HG03354 (cell line): ENCODE data around the gene CDH1.

Experiments
- ATAC-seq: cut with Tn5 transposase; IDR thresholded peaks from one replicate; pipeline ENCODE4 v1.9.1; 2021; ENCODE audit warnings: mild to moderate bottlenecking; ENCODE audit not compliant: unreplicated experiment, poor library complexity, severe bottlenecking

The CDH1 gene

GRCh38 chr16:68728523-68728922 is 8.6 kb upstream of the CDH1 start:
- ATAC-seq, result no peak

GRCh38 chr16:68731637-68732036 is 5.5 kb upstream of the CDH1 start:
- ATAC-seq, result no peak

DNA sequence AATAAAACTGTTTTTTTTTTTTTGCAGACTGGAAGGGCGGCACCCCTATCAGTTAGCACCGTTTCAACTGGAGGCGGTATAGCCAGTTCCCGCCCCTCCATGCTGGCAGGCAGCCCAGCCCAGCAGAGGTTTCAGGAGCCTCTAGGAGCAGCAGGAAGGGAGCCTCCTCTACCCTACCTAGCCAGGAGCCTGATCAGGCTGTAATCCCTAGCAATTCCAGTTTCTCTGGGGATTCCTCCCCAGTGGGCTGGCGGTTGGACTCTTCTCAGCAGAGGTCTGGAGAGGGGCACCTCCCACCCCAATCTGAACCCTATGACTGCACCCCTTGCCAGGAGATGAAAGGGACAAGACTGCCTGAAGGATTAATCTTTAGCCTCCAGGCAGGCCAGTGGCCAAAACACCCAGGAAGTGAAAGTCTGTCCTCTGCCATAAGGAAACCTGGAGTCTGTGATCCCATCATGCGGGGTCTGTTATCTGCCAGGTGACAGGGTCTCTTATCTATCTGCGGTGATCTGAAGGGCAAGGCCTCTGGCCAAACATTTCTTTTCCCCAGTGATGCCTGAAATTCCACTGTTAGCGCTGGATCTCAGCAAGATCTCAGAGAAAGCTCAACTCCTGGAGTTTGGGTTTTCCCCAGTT is 4.9 kb upstream of the CDH1 start:
- ATAC-seq, result no peak

DNA sequence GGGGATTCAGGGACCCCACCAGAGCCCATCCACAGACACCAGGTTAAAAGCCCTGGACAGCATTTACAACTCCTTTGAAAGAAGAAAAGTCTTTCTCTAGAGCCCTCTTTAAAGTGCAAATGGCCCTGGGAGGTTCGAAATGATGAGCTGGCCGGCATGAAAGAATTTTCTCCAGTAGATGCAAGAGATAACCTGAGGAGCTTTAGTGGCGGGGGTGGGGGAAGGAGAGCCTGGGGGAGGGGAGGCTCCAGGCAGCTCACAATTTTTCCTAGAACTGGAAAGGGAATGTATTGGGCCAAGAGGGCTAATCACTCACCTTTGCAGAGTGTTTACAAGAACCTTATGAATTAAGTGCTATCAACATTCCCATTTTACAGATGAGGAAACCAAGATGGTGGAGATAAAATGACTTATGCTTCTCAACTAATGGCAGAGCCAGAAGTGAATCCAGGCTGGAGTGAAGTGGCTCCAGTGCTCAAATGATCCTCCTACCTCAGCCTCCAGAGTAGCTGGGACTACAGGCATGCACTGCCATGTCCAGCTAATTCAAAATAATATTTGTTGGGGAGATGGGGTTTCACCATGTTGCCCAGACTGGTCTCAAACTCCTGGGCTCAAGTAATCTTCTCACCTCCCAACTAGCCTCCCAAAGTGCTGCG is 4.2 kb upstream of the CDH1 start:
- ATAC-seq, result no peak

DNA sequence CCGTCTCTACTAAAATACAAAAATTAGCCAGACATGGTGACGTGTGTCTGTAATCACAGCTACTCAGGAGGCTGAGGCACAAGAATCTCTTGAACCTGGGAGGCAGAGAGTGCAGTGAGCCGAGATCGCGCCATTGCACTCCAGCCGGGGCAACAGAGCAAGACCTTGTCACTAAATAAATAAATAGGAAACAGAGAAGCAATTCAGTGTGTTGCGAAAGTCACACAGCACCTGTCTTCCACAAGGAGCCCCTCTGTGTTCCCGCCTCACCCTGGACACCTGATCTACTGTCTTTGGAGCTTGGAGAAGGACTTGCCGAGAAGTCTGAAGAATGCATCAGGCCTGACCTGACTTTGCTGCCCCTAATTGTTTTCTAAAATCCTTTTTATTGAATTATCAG is 3.5 kb upstream of the CDH1 start:
- no peak for ATAC-seq

- no peak for ATAC-seq
Observed at GRCh38 chr16:68734782-68735181, 2.3 kb upstream of the CDH1 start.

GRCh38 chr16:68736561-68736960 is 531 bp upstream of the CDH1 start:
- no peak for ATAC-seq

DNA sequence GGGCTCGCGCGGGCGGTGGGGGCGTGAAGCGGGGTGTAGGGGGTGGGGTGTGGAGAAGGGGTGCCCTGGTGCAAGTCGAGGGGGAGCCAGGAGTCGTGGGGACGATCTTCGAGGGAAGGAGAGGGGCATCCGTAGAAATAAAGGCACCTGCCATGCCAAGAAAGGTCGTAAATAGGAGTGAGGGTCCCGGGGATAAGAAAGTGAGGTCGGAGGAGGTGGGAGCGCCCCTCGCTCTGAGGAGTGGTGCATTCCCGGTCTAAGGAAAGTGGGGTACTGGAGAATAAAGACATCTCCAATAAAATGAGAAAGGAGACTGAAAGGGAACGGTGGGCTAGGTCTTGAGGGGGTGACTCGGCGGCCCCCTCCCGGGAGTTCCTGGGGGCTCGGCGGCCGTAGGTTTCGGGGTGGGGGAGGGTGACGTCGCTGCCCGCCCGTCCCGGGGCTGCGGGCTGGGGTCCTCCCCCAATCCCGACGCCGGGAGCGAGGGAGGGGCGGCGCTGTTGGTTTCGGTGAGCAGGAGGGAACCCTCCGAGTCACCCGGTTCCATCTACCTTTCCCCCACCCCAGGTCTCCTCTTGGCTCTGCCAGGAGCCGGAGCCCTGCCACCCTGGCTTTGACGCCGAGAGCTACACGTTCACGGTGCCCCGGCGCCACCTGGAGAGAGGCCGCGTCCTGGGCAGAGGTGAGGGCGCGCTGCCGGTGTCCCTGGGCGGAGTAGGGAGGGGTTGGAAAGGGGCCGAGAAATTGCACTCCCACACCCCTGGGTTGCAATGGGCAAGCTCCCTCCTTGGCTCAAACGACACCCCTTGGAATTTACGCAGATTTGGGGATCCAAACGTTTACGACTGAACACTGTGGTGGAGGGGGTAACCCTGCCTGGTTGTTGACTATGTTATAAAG is 888 bp downstream of the CDH1 start:
- ATAC-seq, result no peak

DNA sequence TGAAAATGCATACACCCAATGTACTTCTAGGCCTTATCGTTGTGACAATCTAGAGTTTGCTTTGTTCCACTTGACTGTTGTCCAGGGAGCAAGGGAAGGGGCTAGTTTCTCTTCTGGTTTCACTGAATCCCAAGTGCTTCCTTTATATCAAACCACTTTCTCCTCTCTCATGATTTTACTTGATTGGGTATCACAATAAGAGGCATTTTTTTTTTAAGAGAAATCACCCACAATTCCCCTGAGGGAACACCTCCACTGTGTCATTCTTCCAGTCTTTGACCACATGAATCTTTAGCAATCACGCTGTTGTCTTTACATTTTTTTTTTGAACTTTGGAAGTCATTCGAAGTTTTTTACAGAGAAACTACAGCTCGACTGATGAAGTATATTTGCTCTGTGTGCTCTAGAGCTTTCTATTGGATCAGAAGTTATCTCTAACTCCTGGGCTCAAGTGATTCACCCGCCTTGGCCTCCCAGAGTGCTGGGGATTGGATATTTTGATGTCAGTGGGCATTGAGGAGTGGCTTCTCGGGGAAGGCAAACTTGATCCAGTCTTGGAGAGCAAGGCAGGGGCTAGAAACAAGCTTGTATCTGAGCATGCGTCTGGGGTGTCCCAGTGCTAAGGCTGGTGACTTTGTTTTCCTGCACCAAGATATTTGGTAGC is 3.0 kb downstream of the CDH1 start:
- ATAC-seq, result no peak

DNA sequence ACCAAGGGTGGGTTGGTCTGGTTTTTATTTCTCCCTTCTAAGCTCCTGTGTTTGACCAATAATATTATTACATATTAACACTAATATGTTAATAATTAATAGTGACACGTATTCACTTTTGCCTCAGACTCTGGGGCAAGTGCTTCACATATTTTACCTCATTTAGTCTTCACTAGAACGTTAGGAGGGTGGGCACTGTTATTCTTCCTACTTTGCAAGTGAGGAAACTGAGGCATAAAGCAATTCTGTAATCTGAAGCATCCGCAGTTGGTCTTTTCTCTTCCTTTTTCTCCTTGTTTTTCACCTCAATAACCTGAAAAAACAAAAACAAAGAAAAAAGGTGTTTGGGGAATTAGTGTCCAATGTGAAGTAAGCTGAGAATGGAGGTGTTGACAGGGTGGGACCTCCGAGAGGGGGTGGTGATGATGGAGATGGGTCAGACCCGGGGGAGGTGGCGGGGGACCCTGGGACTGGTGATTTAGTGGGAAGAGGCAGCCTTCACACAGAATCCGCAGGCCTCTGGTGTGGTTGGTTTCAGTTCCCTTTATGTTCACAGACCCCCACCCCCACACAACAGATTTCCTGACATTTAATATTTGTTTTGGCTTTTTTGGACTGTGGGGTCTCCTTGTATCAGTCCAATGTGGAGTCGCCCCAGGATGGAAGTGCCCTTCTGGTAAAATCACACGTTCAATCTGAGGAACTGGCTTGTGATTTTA is 3.7 kb downstream of the CDH1 start:
- no peak for ATAC-seq

DNA sequence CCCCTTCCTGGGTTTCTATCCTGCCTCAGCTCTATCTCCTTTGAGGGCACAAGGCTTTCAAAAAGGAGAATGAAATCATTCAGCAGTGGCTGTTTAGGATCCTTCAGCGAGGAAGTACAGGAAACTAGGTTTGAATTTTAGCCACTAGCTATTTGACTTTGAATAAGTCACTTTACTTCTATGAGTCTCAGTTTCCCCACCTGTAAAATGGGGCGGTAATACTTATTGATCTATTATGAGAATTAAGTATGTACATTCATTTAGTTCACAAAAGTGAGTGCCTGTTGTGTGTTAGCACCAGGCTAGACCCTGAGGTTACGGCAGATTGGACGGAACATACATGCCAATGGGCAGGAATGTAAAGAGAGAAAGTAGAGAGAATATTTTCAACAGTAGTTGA is 6.6 kb downstream of the CDH1 start:
- ATAC-seq, result no peak

GRCh38 chr16:68744744-68745280 is 7.7 kb downstream of the CDH1 start:
- ATAC-seq, result no peak

GRCh38 chr16:68746951-68747350 is 9.9 kb downstream of the CDH1 start:
- ATAC-seq, result no peak

DNA sequence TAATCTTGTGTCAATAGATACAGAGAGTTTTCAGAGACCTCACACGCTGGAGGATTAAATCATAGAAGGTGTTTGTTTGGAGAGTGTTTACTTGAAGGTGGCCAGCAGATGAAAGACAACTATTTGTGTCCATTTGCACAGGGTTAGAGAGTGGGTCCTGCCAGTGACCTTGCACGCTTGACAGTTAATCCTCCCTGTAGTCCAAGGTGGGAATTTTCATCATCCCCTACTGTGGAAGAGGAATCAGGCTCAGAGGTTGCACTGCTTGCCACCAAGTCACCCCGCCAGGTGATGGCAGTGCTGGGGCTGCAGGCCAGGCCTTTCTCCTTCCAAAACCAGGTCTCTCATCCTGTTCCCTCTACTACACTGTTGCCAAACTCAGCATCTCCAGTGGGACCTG is 12.3 kb downstream of the CDH1 start:
- ATAC-seq, result no peak

DNA sequence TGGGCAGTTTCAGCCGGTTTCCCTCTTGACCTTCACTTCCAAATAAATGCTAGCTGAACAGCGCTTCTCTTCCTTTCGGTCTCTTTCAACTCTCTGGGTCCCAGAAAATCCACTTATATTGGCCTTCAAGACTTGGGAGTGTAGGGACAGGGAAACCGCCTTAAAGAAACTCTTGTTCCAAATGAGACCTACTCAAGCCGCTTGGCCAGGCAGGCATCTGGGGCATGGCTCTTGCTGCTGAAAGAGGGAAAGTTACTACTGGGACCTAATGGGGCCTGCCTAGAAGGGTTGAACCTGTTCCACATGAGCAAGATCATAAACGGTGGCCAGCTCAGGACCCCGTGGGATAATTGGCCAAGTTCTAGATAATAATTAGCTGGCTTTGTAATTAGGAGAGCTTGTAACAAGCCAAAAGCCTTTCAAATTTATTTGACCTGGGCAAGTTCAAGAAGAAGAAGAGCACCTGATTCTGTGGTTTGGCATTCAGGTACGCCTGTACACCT is 13.2 kb downstream of the CDH1 start:
- ATAC-seq, result no peak

DNA sequence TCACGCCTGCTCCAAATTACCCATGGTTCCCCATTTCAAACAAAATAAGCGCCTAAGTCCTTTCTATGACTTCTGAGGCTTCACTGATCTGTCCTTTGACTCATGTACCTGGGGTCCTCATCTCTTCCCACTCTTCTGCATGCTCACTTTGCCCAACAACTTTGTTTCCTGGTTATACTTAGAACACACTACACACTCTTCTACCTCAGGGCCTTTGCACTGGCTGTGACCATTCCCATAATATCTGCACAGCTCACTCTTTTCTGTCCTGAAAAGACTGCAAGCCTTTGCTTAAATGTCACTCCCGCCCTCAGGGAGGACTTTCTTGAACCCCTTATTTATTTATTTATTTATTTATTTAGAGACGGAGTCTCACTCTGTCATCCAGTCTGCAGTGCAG is 14.1 kb downstream of the CDH1 start:
- ATAC-seq, result no peak

- no peak for ATAC-seq
Observed at GRCh38 chr16:68752602-68753001, 15.5 kb downstream of the CDH1 start.

- ATAC-seq, result no peak
Observed at GRCh38 chr16:68754084-68754792, 17.1 kb downstream of the CDH1 start.
